ENCODE data around the gene RFTN1. TPM values are rescaled to one million over a fixed set of nuclear protein-coding genes. Genes with fewer than 3 reads are reported as not detected.

The RFTN1 gene
- total RNA-seq, 4 donors from 2014 or later, result 42.4 to 94.4 (median 62.5) TPM

- no peak for TF ChIP-seq CTCF (IDR thresholded peaks at IDR 0.05)
- ATAC-seq (ENCODE audit: low FRiP score) (no peak), DNase-seq (ENCODE audit: low spot score) (no peak)
Observed at GRCh38 chr3:16300881-16301359, 212.6 kb downstream of the RFTN1 start.

GRCh38 chr3:16300307-16300706, 213.2 kb downstream of the RFTN1 start:
- no peak for TF ChIP-seq CTCF (IDR thresholded peaks at IDR 0.05)
- DNase-seq (ENCODE audit: low spot score) (no peak), ATAC-seq (ENCODE audit: low FRiP score) (no peak)

GRCh38 chr3:16299746-16300145, 213.8 kb downstream of the RFTN1 start:
- DNase-seq (ENCODE audit: low spot score) (no peak), ATAC-seq (ENCODE audit: low FRiP score) (no peak)
- TF ChIP-seq CTCF (IDR thresholded peaks at IDR 0.05), result no peak

- no peak for ATAC-seq (ENCODE audit: low FRiP score)
- no peak for DNase-seq (ENCODE audit: low spot score)
- no peak for TF ChIP-seq CTCF (IDR thresholded peaks at IDR 0.05)
Observed at GRCh38 chr3:16298891-16299290, 214.6 kb downstream of the RFTN1 start.

- no peak for TF ChIP-seq CTCF (IDR thresholded peaks at IDR 0.05)
- ATAC-seq (ENCODE audit: low FRiP score), result no peak
- no peak for DNase-seq (ENCODE audit: low spot score)
Observed at GRCh38 chr3:16297997-16298885, 215.3 kb downstream of the RFTN1 start.

- DNase-seq (ENCODE audit: low spot score) (no peak), ATAC-seq (ENCODE audit: low FRiP score) (no peak)
Observed at GRCh38 chr3:16295298-16295890, 218.1 kb downstream of the RFTN1 start.

More at GRCh38 chr3:16295298-16295890, 218.1 kb downstream of the RFTN1 start:
- TF ChIP-seq CTCF (IDR thresholded peaks at IDR 0.05), result no peak
